ENCODE data around the gene CTIF.
"Not testable (repeated sequence)": the region's sequence is repeated elsewhere in the genome, so short reads cannot be mapped to it uniquely, and the experiment has no call there.

CTIF gene

DNA sequence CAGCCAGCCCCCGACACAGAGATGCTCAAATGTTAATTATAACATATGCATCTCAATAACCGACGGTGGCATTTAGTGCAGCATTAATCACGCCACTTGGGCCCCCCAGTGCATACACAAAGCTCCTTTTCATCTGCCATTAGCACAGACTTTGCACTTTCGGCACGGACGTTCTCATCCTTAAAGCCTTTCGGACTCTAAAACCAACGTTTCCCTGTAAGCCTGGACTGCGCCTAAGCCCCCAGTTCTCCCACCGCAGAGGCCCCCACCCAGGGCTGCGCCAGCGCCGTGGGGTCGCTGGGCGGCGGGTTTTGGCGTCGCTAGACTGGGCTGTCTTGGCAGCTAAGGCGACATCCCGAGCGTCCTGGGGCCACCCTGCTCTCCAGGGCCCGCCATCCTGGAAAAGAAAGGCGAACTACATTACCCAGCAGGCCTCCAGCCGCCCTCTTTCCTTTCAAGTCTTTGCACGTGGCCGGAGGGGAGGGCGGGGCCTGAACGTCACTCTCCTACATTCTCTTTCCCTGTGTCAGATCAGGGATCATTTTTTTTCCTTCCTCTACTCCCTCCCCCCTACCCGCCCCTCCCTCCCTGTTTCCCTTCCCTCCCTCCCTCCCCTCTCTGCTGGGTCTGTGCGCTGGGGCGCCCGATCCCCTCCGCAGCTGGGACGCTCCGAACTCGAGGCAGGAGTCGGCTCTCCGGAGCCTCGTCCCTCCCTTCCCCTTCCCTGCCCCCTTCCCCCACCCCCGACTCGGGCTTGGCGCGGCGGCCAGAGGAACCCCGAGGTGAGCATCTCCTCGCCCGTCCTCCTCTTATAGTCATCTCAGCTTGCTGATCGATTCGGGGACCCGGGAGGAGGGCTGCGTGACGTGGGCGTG lies at the start of gene CTIF:
Gene CTIF (plus strand): TSS at position 501 of the 875 bp plus-strand sequence. CDS start 80,535 bp downstream, outside the sequence.
- H3K4me1 ChIP-seq (ENCODE audit: insufficient read depth, low read length), result peaks cover 28% of the 10 kb centered on the region
- H3K9ac ChIP-seq (ENCODE audit: low read depth, low read length), result peak within 1 kb of the TSS; percentile 91
- H3K27me3 ChIP-seq (ENCODE audit: insufficient read depth, low read length), result peaks cover 22% of the 10 kb centered on the region
- H3K4me3 ChIP-seq (ENCODE audit: low read length), result peak within 1 kb of the TSS; percentile 89
- H3K36me3 ChIP-seq (ENCODE audit: insufficient read depth, low read depth, low read length), result no peaks in the 10 kb centered on the region
- peak within 1 kb of the TSS; percentile 79 for H3K27ac ChIP-seq (ENCODE audit: low read length)
- H3K9me3 ChIP-seq (ENCODE audit: insufficient read depth, low read depth, low read length), result no peaks in the 10 kb centered on the region

DNA sequence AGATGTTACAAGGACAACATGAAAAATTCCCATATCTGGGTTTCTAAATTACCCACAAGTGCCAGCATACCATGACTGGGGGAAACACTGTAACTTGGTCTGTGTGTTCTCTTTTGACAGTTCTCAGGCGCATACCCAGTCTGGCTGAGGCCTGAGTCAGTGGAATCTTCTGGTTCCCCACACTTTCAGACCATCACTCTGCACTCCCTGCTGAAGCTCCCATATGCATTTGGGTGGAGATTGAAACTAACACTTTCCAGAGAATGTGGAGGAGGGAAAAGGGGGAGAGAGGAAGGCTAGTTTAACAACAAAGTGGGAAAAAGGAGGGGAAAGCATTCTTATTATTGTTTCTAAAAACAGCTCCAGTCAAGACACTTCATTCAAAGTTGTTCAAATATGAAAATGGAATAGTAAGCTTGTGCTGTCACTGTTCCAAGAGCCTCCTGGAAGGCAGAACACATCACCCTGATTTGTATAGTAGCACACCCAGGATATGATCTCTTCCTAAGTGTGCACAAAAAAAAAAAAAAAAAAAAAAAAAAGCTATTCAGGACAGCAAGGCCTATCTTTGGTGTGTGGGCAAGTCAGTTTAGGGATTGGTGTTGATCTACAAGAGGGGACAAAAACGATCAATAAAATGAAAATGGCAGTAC lies 48.1 kb upstream of the CTIF start:
- H3K9me3 ChIP-seq (ENCODE audit: insufficient read depth, low read depth, low read length), result no peaks in the 10 kb centered on the region
- no peak overlapping the region for H3K4me3 ChIP-seq (ENCODE audit: low read length)
- H3K36me3 ChIP-seq (ENCODE audit: insufficient read depth, low read depth, low read length), result no peaks in the 10 kb centered on the region
- no peaks in the 10 kb centered on the region for H3K27me3 ChIP-seq (ENCODE audit: insufficient read depth, low read length)
- no peak overlapping the region for H3K27ac ChIP-seq (ENCODE audit: low read length)
- no peaks in the 10 kb centered on the region for H3K4me1 ChIP-seq (ENCODE audit: insufficient read depth, low read length)
- no peak overlapping the region for H3K9ac ChIP-seq (ENCODE audit: low read depth, low read length)

DNA sequence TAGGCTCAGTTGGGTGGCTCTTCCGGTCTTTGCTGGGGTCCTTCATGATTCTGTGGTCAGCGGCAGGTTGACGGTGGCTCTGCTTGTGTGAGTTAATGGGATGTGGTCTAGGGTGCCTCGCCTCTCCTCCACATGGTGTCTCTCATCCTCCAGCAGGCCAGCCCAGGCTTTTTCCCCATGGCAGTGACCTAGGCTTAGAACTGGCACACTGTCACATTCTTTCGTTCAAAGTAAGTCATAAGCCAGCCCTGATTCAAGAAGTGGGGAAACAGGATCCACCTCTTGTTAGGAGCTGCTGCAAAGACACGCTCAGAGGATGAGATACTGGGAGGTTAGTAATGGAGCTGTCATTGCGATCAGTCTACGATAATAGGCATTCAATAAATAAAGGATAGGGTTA lies 46.0 kb upstream of the CTIF start:
- Histone ChIP-seq H3K9ac (ENCODE audit: low read depth, low read length) (no peak overlapping the region), H3K4me1 (ENCODE audit: insufficient read depth, low read length) (no peaks in the 10 kb centered on the region), H3K4me3 (ENCODE audit: low read length) (no peak overlapping the region), H3K27me3 (ENCODE audit: insufficient read depth, low read length) (no peaks in the 10 kb centered on the region), H3K27ac (ENCODE audit: low read length) (no peak overlapping the region), H3K36me3 (ENCODE audit: insufficient read depth, low read depth, low read length) (no peaks in the 10 kb centered on the region), H3K9me3 (ENCODE audit: insufficient read depth, low read depth, low read length) (no peaks in the 10 kb centered on the region)

DNA sequence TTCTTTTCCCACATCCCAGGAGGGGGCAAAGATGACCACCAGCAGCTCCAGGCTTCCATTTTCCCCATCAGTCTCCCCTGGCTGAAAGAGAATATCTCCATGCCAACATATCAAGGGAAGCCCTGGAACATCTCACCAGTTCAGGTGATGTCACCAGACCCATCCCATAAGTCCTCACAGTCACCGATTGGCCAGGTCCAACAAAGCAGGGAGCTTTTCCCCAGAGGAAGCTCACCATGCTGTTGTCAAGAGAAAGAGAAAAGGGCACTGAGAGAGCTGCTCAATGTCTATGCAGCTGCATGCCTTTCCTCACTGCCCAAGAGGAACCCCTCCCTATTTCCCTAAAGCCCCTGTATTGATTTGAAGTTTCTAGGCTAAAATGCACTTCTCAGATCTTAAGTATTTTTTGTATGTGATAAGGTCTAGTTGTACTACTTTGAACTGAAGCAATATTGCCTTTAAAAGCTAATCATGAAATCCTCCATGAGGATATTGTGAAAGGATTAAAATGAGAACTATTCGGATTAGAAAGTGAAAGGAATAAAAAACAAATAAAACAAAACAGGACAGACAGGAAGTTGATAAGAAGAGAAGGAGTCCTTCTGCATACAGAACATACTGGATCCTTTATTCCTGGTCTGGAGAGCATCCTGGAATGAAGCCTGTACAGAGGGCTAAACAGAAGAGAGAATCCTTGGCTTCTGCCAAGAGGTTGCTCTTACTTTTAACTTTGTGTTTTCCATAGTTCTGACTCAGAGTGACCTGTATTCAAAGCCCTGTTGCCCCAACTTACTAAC lies 45.2 kb upstream of the CTIF start:
- Histone ChIP-seq H3K36me3 (ENCODE audit: insufficient read depth, low read depth, low read length) (no peaks in the 10 kb centered on the region), H3K4me1 (ENCODE audit: insufficient read depth, low read length) (no peaks in the 10 kb centered on the region), H3K9ac (ENCODE audit: low read depth, low read length) (no peak overlapping the region), H3K4me3 (ENCODE audit: low read length) (no peak overlapping the region), H3K9me3 (ENCODE audit: insufficient read depth, low read depth, low read length) (no peaks in the 10 kb centered on the region), H3K27me3 (ENCODE audit: insufficient read depth, low read length) (no peaks in the 10 kb centered on the region), H3K27ac (ENCODE audit: low read length) (no peak overlapping the region)

DNA sequence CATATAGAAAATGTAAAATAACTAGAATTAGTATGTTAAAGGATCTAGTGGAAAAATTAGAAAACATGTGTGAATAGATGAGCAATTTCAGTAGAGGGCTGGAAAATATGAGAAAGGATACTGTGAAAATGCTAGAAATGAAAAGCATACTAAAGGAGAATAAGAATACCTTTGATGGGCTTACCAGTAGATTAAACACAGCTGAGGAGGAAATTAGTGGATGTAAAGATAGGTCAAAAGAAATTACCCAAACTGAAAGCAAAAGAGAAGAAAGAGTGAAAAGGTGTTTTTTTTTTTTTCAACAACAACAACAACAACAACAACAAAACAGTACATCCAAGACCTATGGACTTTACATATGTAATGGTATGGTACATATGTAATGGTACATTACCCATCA lies 41.0 kb upstream of the CTIF start:
- Histone ChIP-seq H3K9ac (ENCODE audit: low read depth, low read length) (no peak overlapping the region), H3K4me3 (ENCODE audit: low read length) (no peak overlapping the region), H3K27ac (ENCODE audit: low read length) (no peak overlapping the region), H3K9me3 (ENCODE audit: insufficient read depth, low read depth, low read length) (no peaks in the 10 kb centered on the region), H3K27me3 (ENCODE audit: insufficient read depth, low read length) (no peaks in the 10 kb centered on the region), H3K4me1 (ENCODE audit: insufficient read depth, low read length) (no peaks in the 10 kb centered on the region), H3K36me3 (ENCODE audit: insufficient read depth, low read depth, low read length) (no peaks in the 10 kb centered on the region)

DNA sequence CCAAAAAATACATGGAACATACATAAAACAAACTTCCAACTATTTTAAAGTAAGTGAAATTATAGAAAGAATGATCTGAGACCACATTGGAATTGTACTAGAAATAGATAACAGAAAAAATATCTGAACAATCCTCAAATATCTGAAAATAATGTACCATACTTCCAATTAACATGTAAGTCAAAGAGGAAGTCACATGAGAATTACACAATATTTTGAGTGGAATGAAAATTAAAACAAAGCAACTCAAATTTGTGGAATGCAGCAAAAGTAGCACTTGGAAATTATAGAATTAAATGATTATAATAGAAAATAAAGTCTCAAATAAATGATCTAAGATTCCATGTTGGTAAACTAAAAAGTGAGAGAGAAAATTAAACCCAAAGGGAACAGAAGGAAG lies 38.3 kb upstream of the CTIF start:
- Histone ChIP-seq H3K36me3 (ENCODE audit: insufficient read depth, low read depth, low read length) (no peaks in the 10 kb centered on the region), H3K27me3 (ENCODE audit: insufficient read depth, low read length) (no peaks in the 10 kb centered on the region), H3K4me1 (ENCODE audit: insufficient read depth, low read length) (no peaks in the 10 kb centered on the region), H3K9ac (ENCODE audit: low read depth, low read length) (no peak overlapping the region), H3K27ac (ENCODE audit: low read length) (no peak overlapping the region), H3K4me3 (ENCODE audit: low read length) (no peak overlapping the region), H3K9me3 (ENCODE audit: insufficient read depth, low read depth, low read length) (peaks cover 6% of the 10 kb centered on the region; the same call in 1 of the 2 replicates)

DNA sequence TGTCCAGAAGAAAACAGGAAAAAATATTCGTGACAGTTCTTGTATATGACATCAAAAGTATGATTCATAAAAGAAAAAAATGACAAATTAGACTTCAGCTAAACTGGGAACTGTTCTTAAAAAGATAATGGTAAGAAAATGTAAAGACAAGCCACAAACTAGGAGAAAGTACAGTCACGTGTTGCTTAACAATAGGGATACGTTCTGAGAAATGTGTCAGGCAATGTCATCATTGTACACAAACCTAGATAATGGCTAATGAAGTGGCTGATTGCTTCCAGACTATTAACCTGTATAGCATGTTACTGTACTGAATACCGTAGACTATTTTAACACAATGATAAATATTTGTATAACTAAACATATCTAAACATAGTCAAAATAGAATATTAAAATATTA lies 35.9 kb upstream of the CTIF start:
- no peaks in the 10 kb centered on the region for H3K4me1 ChIP-seq (ENCODE audit: insufficient read depth, low read length)
- no peaks in the 10 kb centered on the region for H3K27me3 ChIP-seq (ENCODE audit: insufficient read depth, low read length)
- H3K4me3 ChIP-seq (ENCODE audit: low read length), result no peak overlapping the region

DNA sequence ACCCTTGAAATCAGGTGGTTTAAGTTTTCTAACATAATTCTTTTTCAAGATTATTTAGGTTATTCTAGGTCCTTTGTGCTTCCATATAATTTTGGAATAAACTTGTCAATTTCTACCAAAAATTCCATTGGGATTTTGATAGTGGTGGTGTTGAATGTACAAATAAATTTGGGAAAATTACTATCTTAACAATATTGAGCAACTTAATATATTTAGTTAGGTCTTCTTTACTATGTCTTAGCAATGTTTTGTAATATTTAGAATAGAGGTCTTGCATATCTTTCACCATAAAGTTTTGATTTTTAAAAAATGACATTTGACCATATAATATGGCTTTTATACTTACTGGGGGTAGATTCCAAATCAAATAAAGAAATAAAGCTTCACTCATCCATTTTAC lies 34.0 kb upstream of the CTIF start:
- Histone ChIP-seq H3K27ac (ENCODE audit: low read length) (no peak overlapping the region), H3K4me1 (ENCODE audit: insufficient read depth, low read length) (no peaks in the 10 kb centered on the region), H3K27me3 (ENCODE audit: insufficient read depth, low read length) (no peaks in the 10 kb centered on the region), H3K9me3 (ENCODE audit: insufficient read depth, low read depth, low read length) (peaks cover 23% of the 10 kb centered on the region; the same call in 1 of the 2 replicates), H3K36me3 (ENCODE audit: insufficient read depth, low read depth, low read length) (no peaks in the 10 kb centered on the region), H3K4me3 (ENCODE audit: low read length) (no peak overlapping the region), H3K9ac (ENCODE audit: low read depth, low read length) (no peak overlapping the region)

More for the DNA sequence above, 35.9 kb upstream of the CTIF start:
- no peak overlapping the region for H3K9ac ChIP-seq (ENCODE audit: low read depth, low read length)
- H3K27ac ChIP-seq (ENCODE audit: low read length), result no peak overlapping the region
- H3K9me3 ChIP-seq (ENCODE audit: insufficient read depth, low read depth, low read length), result peaks cover 23% of the 10 kb centered on the region; the same call in 1 of the 2 replicates
- H3K36me3 ChIP-seq (ENCODE audit: insufficient read depth, low read depth, low read length), result no peaks in the 10 kb centered on the region

DNA sequence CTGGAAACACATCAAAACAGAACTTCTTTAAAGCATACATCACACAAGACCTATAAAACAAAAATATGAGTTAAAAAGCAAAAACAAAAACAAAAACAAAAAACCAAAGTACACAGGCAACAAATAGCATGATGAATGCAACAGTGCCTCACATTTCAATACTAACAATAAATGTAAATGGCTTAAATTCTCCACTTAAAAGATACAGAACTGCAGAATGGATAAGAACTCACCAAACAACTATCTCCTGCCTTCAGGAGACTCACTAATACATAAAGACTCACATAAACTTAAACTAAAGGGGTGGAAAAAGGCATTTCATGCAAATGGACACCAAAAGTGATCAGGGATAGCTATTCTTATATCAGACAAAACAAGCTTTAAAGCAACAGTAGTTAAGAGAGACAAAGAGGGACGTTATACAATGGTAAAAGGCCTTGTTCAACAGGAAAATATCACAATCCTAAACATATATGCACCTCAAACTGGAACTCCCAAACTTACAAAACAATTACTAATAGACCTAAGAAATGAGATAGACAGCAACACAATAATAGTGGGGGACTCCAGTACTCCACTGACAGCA lies 31.8 kb upstream of the CTIF start:
- H3K36me3 ChIP-seq (ENCODE audit: insufficient read depth, low read depth, low read length), result not testable (repeated sequence)
- peaks cover 23% of the 10 kb centered on the region; the same call in 1 of the 2 replicates for H3K9me3 ChIP-seq (ENCODE audit: insufficient read depth, low read depth, low read length)

DNA sequence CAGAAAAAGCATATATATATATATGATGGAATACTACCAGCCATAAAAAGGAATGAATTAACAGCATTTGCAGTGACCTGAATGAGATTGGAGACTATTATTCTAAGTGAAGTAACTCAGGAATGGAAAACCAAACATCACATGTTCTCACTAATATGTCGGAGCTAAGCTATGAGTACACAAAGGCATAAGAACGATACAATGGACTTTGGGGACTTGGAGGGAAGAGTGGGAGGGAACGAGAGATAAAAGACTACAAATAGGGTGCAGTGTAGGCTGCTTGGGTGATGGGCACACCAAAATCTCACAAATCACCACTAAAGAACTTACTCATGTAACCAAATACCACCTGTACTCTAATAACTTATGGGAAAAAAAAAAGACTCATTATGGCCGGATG lies 26.3 kb upstream of the CTIF start:
- not testable (repeated sequence) for H3K4me3 ChIP-seq (ENCODE audit: low read length); H3K27ac ChIP-seq (ENCODE audit: low read length); H3K36me3 ChIP-seq (ENCODE audit: insufficient read depth, low read depth, low read length); H3K9ac ChIP-seq (ENCODE audit: low read depth, low read length); H3K4me1 ChIP-seq (ENCODE audit: insufficient read depth, low read length); H3K27me3 ChIP-seq (ENCODE audit: insufficient read depth, low read length); H3K9me3 ChIP-seq (ENCODE audit: insufficient read depth, low read depth, low read length)

More for the DNA sequence above, 31.8 kb upstream of the CTIF start:
- H3K4me1 ChIP-seq (ENCODE audit: insufficient read depth, low read length); H3K27ac ChIP-seq (ENCODE audit: low read length); H3K4me3 ChIP-seq (ENCODE audit: low read length); H3K9ac ChIP-seq (ENCODE audit: low read depth, low read length); H3K27me3 ChIP-seq (ENCODE audit: insufficient read depth, low read length): not testable (repeated sequence)

DNA sequence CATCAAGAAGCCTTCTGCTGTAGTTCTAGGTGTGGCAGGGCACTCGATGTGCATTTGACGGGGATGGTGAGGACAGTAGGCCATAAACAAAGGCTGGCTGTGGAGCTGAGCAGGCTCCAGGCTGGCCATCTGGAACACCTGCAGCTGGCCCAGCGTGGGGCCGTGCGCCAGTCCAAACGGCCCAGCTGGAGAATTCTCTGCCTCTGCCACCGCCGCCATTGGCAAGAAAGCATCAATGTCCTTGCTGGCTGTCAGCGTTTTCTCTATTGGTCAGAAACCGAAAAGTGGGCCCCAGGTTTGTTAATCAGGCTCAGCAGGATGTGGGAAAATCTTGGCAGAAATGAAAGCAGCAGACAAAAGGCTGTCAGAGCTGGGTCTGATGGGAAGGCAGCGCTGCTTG lies 24.0 kb upstream of the CTIF start:
- Histone ChIP-seq H3K27me3 (ENCODE audit: insufficient read depth, low read length) (no peaks in the 10 kb centered on the region), H3K27ac (ENCODE audit: low read length) (no peak overlapping the region), H3K36me3 (ENCODE audit: insufficient read depth, low read depth, low read length) (no peaks in the 10 kb centered on the region), H3K4me3 (ENCODE audit: low read length) (no peak overlapping the region), H3K9ac (ENCODE audit: low read depth, low read length) (no peak overlapping the region), H3K4me1 (ENCODE audit: insufficient read depth, low read length) (no peaks in the 10 kb centered on the region), H3K9me3 (ENCODE audit: insufficient read depth, low read depth, low read length) (no peaks in the 10 kb centered on the region)

All from iPS-20b (cell line).